LNCaP clone FGC (cell line): ENCODE data around the gene OARD1.

ENCODE experiments used
- DNase-seq: peaks from one replicate; pipeline ENCODE4 v3.0.0-alpha.2; 2011; ENCODE audit warnings: low read depth
- H3K4me3 ChIP-seq: 2 replicates; pipeline ENCODE4 v1.5.1; 2011; ENCODE audit warnings: mild to moderate bottlenecking, low read depth, low read length, control low read depth
- CTCF ChIP-seq: IDR thresholded peaks from 2 replicates; pipeline ENCODE4 v1.5.1; 2012; ENCODE audit warnings: mild to moderate bottlenecking; ENCODE audit not compliant: control insufficient read depth, insufficient read depth; ENCODE audit errors: extremely low read depth

Gene OARD1

GRCh38 chr6:41037107-41037900 lies 34.9 kb downstream of the OARD1 start:
- DNase-seq: no peak
- no peak overlapping the region for H3K4me3 ChIP-seq
- no peak for TF ChIP-seq CTCF

- TF ChIP-seq CTCF: no peak
- H3K4me3 ChIP-seq: no peak overlapping the region
- DNase-seq: no peak
Measured at GRCh38 chr6:41036601-41037000, 35.6 kb downstream of the OARD1 start.

GRCh38 chr6:41036186-41036585 lies 36.0 kb downstream of the OARD1 start:
- H3K4me3 ChIP-seq: no peak overlapping the region
- DNase-seq: no peak
- TF ChIP-seq CTCF: no peak

- DNase-seq: no peak
- TF ChIP-seq CTCF: no peak
- H3K4me3 ChIP-seq: no peak overlapping the region
Measured at GRCh38 chr6:41033776-41034175, 38.4 kb downstream of the OARD1 start.

GRCh38 chr6:41032830-41033229 lies 39.3 kb downstream of the OARD1 start:
- no peak overlapping the region for H3K4me3 ChIP-seq
- DNase-seq: no peak
- no peak for TF ChIP-seq CTCF

- TF ChIP-seq CTCF: no peak
- H3K4me3 ChIP-seq: no peak overlapping the region
- DNase-seq: no peak
Measured at GRCh38 chr6:41028561-41029412, 43.4 kb downstream of the OARD1 start.
